GM08714 (cell line): ENCODE results near the gene DHX34.
"Not testable (repeated sequence)": the region's sequence is repeated elsewhere in the genome, so short reads cannot be mapped to it uniquely, and the experiment has no call there.

Experiments used
- H3K4me3 ChIP-seq: fragments of 200-500 bp; sonication (Bioruptor generic); 2 replicates; pipeline ENCODE4 v1.5.1; 2014; ENCODE audit warnings: mild to moderate bottlenecking, low read length, inconsistent platforms
- ZNF274 ChIP-seq: IDR thresholded peaks from 2 replicates; pipeline ENCODE4 v1.6.1; 2012; ENCODE audit warnings: mild to moderate bottlenecking, low read depth, low read length

DHX34 gene

GRCh38 chr19:47389150-47389556 lies 40.0 kb downstream of the DHX34 start:
- TF ChIP-seq ZNF274 = no peak
- H3K4me3 ChIP-seq = no peak overlapping the region

GRCh38 chr19:47390533-47391488 lies 41.7 kb downstream of the DHX34 start:
- no peak for TF ChIP-seq ZNF274
- H3K4me3 ChIP-seq = no peak overlapping the region

DNA sequence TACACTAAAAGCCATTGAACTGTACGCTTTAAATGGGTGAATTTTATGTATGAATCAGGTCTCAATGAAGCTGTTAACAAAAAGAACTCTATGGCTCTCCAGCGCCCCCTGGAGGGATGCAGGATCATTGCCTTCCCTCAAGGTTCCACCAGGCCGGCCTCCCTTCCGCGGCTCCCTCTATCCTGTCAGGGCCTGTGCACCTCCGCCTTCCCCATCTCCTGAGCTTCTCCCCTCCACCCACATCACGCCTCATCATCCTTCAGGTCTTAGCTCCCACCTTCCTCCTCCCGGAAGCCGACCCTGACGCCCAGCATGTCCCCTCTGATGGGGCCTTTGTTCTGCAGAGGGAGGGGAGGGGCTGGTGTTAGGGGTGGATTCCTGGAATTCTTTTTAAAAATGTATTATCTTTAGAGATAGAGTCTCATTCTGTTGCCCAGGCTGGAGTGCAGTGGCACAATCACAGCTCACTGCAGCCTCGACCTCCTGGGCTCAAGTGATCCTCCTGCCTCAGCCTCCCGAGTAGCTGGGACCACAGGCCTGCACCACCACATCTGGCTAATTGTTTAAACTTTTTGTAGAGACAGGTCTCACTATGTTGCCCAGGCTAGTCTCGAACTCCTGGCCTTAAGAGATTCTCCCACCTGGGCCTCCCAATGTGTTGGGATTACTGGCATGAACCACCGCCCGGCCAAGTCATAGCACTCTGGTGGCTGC lies 42.6 kb downstream of the DHX34 start:
- H3K4me3 ChIP-seq = no peak overlapping the region
- TF ChIP-seq ZNF274 = no peak

DNA sequence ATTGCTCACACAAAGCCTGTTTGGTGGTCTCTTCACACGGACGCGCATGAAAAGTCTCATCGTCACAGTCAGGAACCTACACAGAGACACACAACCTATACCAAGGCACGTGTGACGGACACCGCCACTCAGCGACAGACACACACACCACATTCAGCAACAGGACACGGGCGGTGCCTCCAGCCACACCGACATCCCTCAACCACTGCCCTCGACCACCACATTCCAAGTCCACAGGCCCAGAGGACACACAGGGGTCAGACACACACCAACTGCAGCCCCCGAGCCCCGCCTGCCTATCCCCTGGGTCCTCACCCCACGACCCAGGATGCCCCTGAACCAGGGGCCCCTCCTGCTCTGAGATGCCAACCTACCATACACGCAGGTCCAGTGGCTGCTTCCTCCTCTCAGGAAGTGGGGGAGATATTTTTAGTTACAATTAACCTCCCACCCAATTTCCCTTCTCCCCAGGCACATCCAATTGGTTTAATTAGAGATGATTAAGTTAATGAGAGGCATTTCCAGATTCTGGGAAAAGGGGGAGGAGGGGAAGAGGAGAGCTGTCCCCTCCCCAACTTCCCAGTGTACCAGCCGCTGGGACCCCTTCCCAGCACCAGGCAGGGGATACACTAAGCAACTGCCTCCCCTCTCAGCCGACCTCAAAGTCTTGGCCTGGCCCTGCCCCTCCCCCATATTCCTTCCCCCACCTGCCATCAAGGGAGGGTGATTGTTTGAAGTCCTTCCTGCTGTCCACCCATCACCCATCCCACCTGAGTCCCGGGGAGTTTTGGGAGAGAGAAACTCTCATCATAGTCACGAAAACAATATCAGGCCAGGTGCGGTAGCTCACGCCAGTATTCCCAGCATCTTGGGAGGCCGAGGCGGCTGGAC lies 49.8 kb downstream of the DHX34 start:
- no peak overlapping the region for H3K4me3 ChIP-seq
- TF ChIP-seq ZNF274 = no peak

DNA sequence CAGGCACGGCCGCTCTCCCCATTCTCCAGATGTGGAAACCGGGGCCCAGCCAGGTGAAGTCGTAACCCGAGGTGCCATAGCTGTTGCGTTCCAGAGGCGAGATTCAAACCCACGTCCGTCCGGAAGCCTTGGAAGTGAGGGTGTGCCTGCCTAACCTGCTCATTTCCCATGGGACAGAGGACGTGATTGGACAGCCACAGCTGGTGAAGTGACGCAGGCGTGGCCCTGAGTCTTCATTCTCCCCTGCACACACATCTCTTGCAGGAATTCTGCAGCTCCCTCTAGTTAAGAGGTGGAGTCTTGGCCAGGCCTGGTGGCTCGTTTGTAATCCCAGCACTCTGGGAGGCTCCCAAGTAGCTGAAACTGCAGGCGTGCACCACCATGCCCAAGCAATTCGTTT lies 53.4 kb downstream of the DHX34 start:
- no peak for TF ChIP-seq ZNF274

DNA sequence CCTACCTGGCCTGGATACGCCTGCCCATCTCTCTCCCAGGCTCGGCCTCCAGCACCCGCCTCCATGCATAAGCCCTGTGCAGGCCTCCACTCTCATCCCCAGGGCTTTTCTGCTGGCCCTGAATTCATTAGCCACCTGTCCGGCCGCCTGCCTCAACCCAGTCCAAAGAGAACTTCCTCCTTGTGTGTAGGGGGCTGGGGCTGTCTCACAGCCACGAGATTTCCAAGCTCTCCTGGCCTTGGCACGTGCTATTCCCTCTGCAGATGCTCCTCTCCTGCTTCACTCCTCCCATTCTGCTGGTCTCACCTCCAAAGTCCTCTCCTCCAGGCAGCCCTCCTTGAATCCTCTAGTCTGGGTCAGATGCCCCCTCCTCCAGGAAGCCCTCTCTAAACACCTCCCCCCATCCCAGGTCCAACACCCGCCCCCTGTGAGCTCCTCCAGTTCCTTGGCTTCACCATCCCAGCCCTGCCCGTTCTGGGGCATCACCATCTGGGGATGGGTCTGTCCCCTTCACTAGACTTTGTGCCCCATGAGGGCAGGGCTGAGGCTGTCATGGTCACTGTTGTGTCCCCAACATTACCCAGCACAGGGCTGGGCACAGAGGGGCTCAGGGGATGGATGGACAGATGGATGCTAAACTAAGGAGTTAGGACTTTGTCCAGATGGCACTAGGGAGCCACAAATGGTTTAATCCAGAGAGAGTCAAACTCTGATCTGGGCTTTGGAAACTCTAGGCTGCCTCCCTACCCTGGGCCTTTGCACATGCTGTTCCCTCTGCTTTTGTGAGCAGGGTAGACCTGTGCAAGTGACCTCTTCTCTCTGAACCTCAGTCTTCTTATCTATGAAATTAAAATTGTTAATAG lies 55.5 kb downstream of the DHX34 start:
- TF ChIP-seq ZNF274 = no peak

More for the DNA sequence above, 53.4 kb downstream of the DHX34 start:
- H3K4me3 ChIP-seq = no peak overlapping the region

GRCh38 chr19:47405197-47405550 lies 56.1 kb downstream of the DHX34 start:
- no peak overlapping the region for H3K4me3 ChIP-seq
- no peak for TF ChIP-seq ZNF274

More for the DNA sequence above, 55.5 kb downstream of the DHX34 start:
- no peak overlapping the region for H3K4me3 ChIP-seq

DNA sequence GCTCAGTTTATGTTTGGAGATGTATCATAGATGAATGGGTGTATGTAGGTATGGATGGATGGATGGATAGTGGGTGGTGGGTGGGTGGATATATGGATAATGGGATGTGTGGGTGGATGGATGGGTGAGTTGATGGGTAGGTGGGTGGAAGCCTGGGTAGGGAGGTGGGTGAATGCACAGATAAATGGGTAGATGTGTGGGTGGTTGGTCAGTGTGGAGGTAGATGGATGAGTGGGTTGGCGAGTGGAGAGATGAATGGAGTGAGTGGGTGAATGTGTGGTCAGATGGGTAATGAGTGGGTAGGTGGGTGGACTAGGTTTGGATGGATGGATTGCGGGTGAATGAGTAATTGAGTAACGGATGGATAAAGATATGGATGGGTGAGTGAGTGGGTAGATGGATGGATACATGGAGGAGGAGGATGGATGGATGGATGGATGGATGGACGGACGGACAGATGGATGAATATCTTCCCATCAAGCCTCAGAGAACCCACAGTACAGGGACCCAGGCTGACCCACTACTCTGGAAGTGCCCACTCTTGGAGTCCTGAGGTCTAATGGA lies 56.8 kb downstream of the DHX34 start:
- no peak overlapping the region for H3K4me3 ChIP-seq
- TF ChIP-seq ZNF274 = no peak

DNA sequence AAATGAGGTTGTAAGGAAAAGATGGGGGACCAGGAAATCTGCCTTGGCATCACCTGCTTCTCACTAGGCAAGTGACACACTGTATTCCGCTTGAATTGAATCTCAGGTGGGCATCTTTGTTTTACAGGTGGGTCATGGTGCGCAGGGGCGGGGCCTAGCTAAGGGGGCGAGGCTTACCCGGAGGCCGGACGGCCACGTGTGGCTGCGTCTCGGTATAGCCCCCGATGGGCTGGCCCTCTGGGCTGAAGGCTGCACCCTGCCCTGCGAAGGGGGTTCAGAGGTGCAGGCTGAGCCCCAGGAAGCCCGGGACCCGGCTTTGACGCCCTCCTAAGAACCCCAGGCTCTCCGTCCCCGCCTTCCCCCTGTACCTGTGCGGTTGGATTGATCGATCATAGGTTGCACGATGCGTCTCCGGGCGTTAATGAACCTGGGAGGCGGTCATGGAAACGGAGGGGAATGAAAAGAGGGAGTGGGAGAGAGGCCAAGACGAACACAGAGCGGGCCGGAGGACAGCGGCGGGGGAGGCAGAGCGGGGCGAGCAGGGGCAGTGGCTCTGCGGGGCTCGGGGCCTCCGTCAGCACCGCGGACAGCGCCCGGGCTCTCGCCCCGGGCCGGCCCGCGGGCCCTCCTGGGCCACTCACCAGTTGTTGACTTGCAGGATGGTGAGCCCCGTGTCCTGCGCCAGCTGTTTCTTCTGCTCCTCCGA lies 57.7 kb downstream of the DHX34 start:
- no peak for TF ChIP-seq ZNF274
- H3K4me3 ChIP-seq = no peak overlapping the region

- H3K4me3 ChIP-seq = no peak overlapping the region
- no peak for TF ChIP-seq ZNF274
These were observed 58.3 kb downstream of the DHX34 start for GRCh38 chr19:47407417-47407774.

DNA sequence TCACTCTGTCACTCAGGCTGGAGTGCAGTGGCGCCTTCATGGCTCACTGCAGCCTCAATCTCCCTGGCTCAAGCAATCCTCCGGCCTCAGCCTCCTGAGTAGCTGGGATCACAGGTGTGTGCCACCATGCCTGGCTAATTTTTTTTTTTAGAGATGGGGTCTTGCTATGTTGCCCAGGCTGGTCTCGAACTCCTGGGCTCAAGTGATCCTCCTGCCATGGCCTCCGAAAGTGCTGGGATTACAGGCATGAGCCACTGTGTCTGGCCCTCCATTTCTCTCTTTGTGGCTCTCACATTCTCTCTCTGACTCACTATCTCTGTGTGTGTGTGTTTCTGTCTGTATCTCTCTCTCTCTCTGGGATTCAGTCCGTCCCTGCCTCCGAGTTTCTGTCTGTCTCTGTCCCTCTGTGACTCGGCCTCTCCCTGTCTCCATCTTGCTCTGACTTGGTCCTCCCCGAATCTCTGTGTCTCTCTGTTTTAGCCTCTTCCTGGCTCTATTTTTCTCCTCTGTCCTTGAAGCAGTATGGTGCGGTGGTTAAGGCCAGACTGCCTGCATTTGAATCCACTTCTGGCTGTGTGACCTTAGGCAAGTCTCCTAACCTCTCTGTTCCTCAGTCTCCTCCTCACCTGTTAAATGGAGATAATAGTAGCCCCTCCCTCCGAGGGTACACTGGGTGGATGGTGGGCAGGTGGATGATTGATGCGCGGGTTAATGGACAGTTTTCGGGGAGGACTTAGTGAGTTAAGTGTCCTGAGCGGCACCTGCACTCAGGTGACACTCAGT lies 59.2 kb downstream of the DHX34 start:
- TF ChIP-seq ZNF274 = no peak
- no peak overlapping the region for H3K4me3 ChIP-seq

DNA sequence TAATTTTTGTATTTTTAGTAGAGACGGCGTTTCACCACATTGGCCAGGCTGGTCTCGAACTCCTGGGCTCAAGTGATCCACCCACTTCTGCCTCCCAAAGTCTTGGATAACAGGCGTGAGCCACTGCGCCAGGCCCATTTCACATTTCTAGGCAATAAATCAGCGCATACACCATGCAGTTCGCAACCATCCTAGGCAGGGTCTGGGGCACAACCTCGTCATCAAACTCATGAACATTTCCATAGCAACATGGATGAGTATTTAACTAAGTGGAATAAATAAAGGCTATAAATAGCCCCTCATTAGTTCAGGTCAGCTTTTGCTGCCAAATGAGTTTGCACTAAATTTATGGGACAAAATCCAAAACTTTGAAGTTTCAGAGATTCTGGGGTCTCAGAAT lies 62.0 kb downstream of the DHX34 start:
- no peak overlapping the region for H3K4me3 ChIP-seq

DNA sequence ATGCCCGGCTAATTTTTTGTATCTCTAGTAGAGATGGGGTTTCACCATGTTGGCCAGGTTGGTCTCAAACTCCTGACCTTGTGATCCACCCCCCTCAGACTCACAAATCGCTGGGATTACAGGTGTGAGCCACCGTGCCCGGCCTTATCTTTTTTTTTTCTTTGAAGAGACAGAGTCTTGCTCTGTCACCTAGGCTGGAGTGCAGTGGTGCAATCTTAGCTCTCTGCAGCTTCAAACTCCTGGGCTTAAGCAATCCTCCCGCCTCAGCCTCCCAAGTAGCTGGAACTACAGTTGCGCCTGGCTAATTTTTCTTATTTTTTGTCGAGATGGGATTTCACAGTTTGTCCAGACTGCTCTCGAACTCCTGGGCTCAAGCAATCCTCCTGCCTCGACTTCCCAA lies 62.6 kb downstream of the DHX34 start:
- H3K4me3 ChIP-seq = not testable (repeated sequence)

More for the DNA sequence above, 62.0 kb downstream of the DHX34 start:
- no peak for TF ChIP-seq ZNF274
